Measurements from ENCODE around the gene BBIP1. TPM values are rescaled to one million over a fixed set of nuclear protein-coding genes. Genes with fewer than 3 reads are reported as not detected.

Gene BBIP1
- total RNA-seq, 1 experiment from 2014 or later: 16.7 TPM

DNA sequence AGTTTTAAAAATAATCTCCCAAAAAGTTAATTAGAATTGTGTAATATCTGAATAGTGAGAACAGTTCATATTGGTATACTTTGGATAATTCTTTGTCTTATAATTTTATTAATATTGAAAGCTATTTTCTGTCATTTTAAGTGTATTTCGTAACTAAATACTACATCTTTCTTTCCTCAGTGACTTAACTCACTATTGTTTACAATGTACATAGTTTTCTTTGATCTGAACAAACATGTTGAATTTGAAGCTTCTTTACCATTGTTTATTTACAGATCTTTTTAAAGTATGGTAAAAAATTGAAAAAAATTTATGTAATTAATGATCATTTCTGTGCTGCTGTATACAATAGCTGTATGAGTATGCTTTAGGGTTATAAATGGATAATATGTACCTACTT is 42.2 kb downstream of the BBIP1 start:
- TF ChIP-seq CTCF (IDR thresholded peaks at IDR 0.05; ENCODE audit: insufficient read depth in 1 of 2, low read depth in 1 of 2, low read length in 1 of 2, severe bottlenecking in 1 of 2, unreplicated experiment in 1 of 2): no peak
- Mint-ChIP-seq H3K9me3 (ENCODE audit: unreplicated experiment) (no peaks in the 10 kb centered on the region), H3K36me3 (ENCODE audit: insufficient read depth, unreplicated experiment) (peaks cover 7% of the 10 kb centered on the region), H3K4me3 (ENCODE audit: unreplicated experiment) (no peak overlapping the region), H3K27ac (ENCODE audit: unreplicated experiment) (no peak overlapping the region), H3K4me1 (ENCODE audit: low read depth, unreplicated experiment) (peaks cover 9% of the 10 kb centered on the region), H3K27me3 (ENCODE audit: insufficient read depth, unreplicated experiment) (no peaks in the 10 kb centered on the region)
- Histone ChIP-seq H3K27me3 (replicated peaks; ENCODE audit: control insufficient read depth, insufficient read depth, low read length) (no peaks in the 10 kb centered on the region), H3K4me1 (peaks cover 7% of the 10 kb centered on the region; the same call in 1 of the 2 replicates), H3K4me3 (ENCODE audit: low read depth, low read length) (no peak overlapping the region), H3K36me3 (ENCODE audit: control insufficient read depth, insufficient read depth, low read length) (no peaks in the 10 kb centered on the region; the same call in 1 of the 2 replicates), H3K9me3 (no peaks in the 10 kb centered on the region)
- DNase-seq: no peak
- POLR2A ChIA-PET: no interaction called here
- no TSS peak for BruUV-seq (replicated peaks)
- CTCF ChIA-PET: no interaction called here
- intact Hi-C loops (cut with micrococcal nuclease; ENCODE audit: unreplicated experiment): no loop called here

GRCh38 chr10:110876000-110876399 is 43.0 kb downstream of the BBIP1 start:
- peaks cover 15% of the 10 kb centered on the region for H3K36me3 Mint-ChIP-seq (ENCODE audit: insufficient read depth, unreplicated experiment)
- H3K9me3 Mint-ChIP-seq (ENCODE audit: unreplicated experiment): no peaks in the 10 kb centered on the region
- Histone ChIP-seq H3K36me3 (ENCODE audit: control insufficient read depth, insufficient read depth, low read length) (no peaks in the 10 kb centered on the region; the same call in 1 of the 2 replicates), H3K4me3 (ENCODE audit: low read depth, low read length) (no peak overlapping the region), H3K27me3 (replicated peaks; ENCODE audit: control insufficient read depth, insufficient read depth, low read length) (no peaks in the 10 kb centered on the region), H3K9me3 (no peaks in the 10 kb centered on the region), H3K4me1 (peaks cover 9% of the 10 kb centered on the region; the same call in 1 of the 2 replicates)
- H3K4me3 Mint-ChIP-seq (ENCODE audit: unreplicated experiment): no peak overlapping the region
- no peaks in the 10 kb centered on the region for H3K27me3 Mint-ChIP-seq (ENCODE audit: insufficient read depth, unreplicated experiment)
- intact Hi-C loops (cut with micrococcal nuclease; ENCODE audit: unreplicated experiment): no loop called here
- H3K27ac Mint-ChIP-seq (ENCODE audit: unreplicated experiment): no peak overlapping the region
- no TSS peak for BruUV-seq (replicated peaks)
- DNase-seq: no peak
- peaks cover 11% of the 10 kb centered on the region for H3K4me1 Mint-ChIP-seq (ENCODE audit: low read depth, unreplicated experiment)
- no peak for TF ChIP-seq CTCF (IDR thresholded peaks at IDR 0.05; ENCODE audit: insufficient read depth in 1 of 2, low read depth in 1 of 2, low read length in 1 of 2, severe bottlenecking in 1 of 2, unreplicated experiment in 1 of 2)
- ChIA-PET CTCF (no interaction called here), POLR2A (no interaction called here)

GRCh38 chr10:110873951-110874350 is 45.0 kb downstream of the BBIP1 start:
- Mint-ChIP-seq H3K9me3 (ENCODE audit: unreplicated experiment) (no peaks in the 10 kb centered on the region), H3K27me3 (ENCODE audit: insufficient read depth, unreplicated experiment) (no peaks in the 10 kb centered on the region), H3K27ac (ENCODE audit: unreplicated experiment) (no peak overlapping the region), H3K4me1 (ENCODE audit: low read depth, unreplicated experiment) (peaks cover 12% of the 10 kb centered on the region), H3K4me3 (ENCODE audit: unreplicated experiment) (peak overlapping the region; percentile 85), H3K36me3 (ENCODE audit: insufficient read depth, unreplicated experiment) (peaks cover 15% of the 10 kb centered on the region)
- TF ChIP-seq CTCF (IDR thresholded peaks at IDR 0.05; ENCODE audit: insufficient read depth in 1 of 2, low read depth in 1 of 2, low read length in 1 of 2, severe bottlenecking in 1 of 2, unreplicated experiment in 1 of 2): no peak
- no peak for DNase-seq
- Histone ChIP-seq H3K9me3 (no peaks in the 10 kb centered on the region), H3K4me3 (ENCODE audit: low read depth, low read length) (peak overlapping the region; percentile 72), H3K36me3 (ENCODE audit: control insufficient read depth, insufficient read depth, low read length) (no peaks in the 10 kb centered on the region), H3K27me3 (replicated peaks; ENCODE audit: control insufficient read depth, insufficient read depth, low read length) (no peaks in the 10 kb centered on the region), H3K4me1 (peaks cover 10% of the 10 kb centered on the region; the same call in 1 of the 2 replicates)
- intact Hi-C loops (cut with micrococcal nuclease; ENCODE audit: unreplicated experiment): loop anchor here (2.0 to 5.0 kb wide), 3 partner anchors 13 to 127 kb away; no protein-coding TSS in a partner anchor
- CTCF ChIA-PET: interaction anchor here (1.6 kb wide), 1 partner anchor 16 kb away, joined by 8 read pairs; no protein-coding TSS in a partner anchor
- no TSS peak for BruUV-seq (replicated peaks)
- POLR2A ChIA-PET: no interaction called here

Data from Caco-2 (cell line).